H9 (cell line): ENCODE data around the gene CHST8. TPM values are rescaled to one million over a fixed set of nuclear protein-coding genes. Genes with fewer than 3 reads are reported as not detected.
A peak's percentile ranks its signal among the peaks of the same experiment; 100 is the strongest.

Source experiments
- DNase-seq: peaks from one replicate; pipeline ENCODE4 v3.0.0-alpha.2; 2017
- H2AFZ ChIP-seq: one replicate; pipeline ENCODE4 v1.6.1; 2013; ENCODE audit warnings: mild to moderate bottlenecking, low read length, control low read depth, moderate library complexity
- H2AK5ac ChIP-seq: 2 replicates; pipeline ENCODE4 v1.6.1; 2013; ENCODE audit warnings: low read length, control low read depth, mixed read lengths; ENCODE audit not compliant: insufficient read length
- H2BK120ac ChIP-seq: one replicate; pipeline ENCODE4 v1.6.1; 2013; ENCODE audit warnings: low read depth, mild to moderate bottlenecking, low read length, control low read depth, inconsistent platforms; ENCODE audit not compliant: poor library complexity, severe bottlenecking
- H2BK12ac ChIP-seq: 2 replicates; pipeline ENCODE4 v1.6.1; 2013; ENCODE audit warnings: low read length, control low read depth, mixed read lengths, low read depth; ENCODE audit not compliant: insufficient read length
- H2BK15ac ChIP-seq: 2 replicates; pipeline ENCODE4 v1.6.1; 2013; ENCODE audit warnings: low read depth, low read length, control low read depth
- H2BK20ac ChIP-seq: one replicate; pipeline ENCODE4 v1.6.1; 2013; ENCODE audit warnings: low read depth, mild to moderate bottlenecking, low read length, control low read depth, inconsistent platforms; ENCODE audit not compliant: poor library complexity, severe bottlenecking
- H2BK5ac ChIP-seq: 2 replicates; pipeline ENCODE4 v1.6.1; 2013; ENCODE audit warnings: low read length, control low read depth, mixed read lengths; ENCODE audit not compliant: insufficient read length
- H3K14ac ChIP-seq: 2 replicates; pipeline ENCODE4 v1.6.1; 2013; ENCODE audit warnings: low read length, control low read depth; ENCODE audit not compliant: insufficient read depth
- H3K18ac ChIP-seq: 2 replicates; pipeline ENCODE4 v1.6.1; 2013; ENCODE audit warnings: low read depth, mild to moderate bottlenecking, mixed read lengths, low read length, control low read depth; ENCODE audit not compliant: insufficient read length
- H3K23ac ChIP-seq: 2 replicates; pipeline ENCODE4 v1.6.1; 2013; ENCODE audit warnings: low read length, control low read depth, mixed read lengths, low read depth; ENCODE audit not compliant: insufficient read length
- H3K23me2 ChIP-seq: 2 replicates; pipeline ENCODE4 v1.6.1; 2013; ENCODE audit warnings: low read depth, mild to moderate bottlenecking, mixed read lengths, low read length, control low read depth; ENCODE audit not compliant: insufficient read length, poor library complexity, severe bottlenecking
- H3K27ac ChIP-seq: 2 replicates; pipeline ENCODE4 v1.5.1; 2013; ENCODE audit warnings: low read length, control low read depth, mixed read lengths, low read depth; ENCODE audit not compliant: insufficient read length
- H3K27me3 ChIP-seq: 2 replicates; pipeline ENCODE4 v1.6.1; 2013; ENCODE audit warnings: low read length, control low read depth, inconsistent platforms; ENCODE audit not compliant: insufficient read depth
- H3K4ac ChIP-seq: 2 replicates; pipeline ENCODE4 v1.6.1; 2013; ENCODE audit warnings: low read depth, mild to moderate bottlenecking, control low read depth, inconsistent platforms, low read length, moderate library complexity
- H3K4me1 ChIP-seq: 2 replicates; pipeline ENCODE4 v1.6.1; 2013; ENCODE audit warnings: low read length, control low read depth, inconsistent platforms; ENCODE audit not compliant: insufficient read depth
- H3K4me2 ChIP-seq: 2 replicates; pipeline ENCODE4 v1.6.1; 2013; ENCODE audit warnings: low read length, control low read depth, mixed read lengths; ENCODE audit not compliant: insufficient read length, insufficient read depth
- H3K56ac ChIP-seq: 2 replicates; pipeline ENCODE4 v1.6.1; 2013; ENCODE audit warnings: low read depth, mild to moderate bottlenecking, mixed read lengths, low read length, control low read depth; ENCODE audit not compliant: insufficient read length
- H3K79me1 ChIP-seq: 2 replicates; pipeline ENCODE4 v1.6.1; 2013; ENCODE audit warnings: low read depth, mild to moderate bottlenecking, moderate library complexity, low read length, control low read depth, inconsistent platforms; ENCODE audit not compliant: insufficient read depth, poor library complexity, severe bottlenecking
- H3K79me2 ChIP-seq: 2 replicates; pipeline ENCODE4 v1.6.1; 2013; ENCODE audit warnings: low read length, control low read depth, inconsistent platforms; ENCODE audit not compliant: insufficient read depth
- H3K9ac ChIP-seq: 2 replicates; pipeline ENCODE4 v1.6.1; 2013; ENCODE audit warnings: low read length, control low read depth, mixed read lengths; ENCODE audit not compliant: insufficient read length; ENCODE audit errors: extremely low read depth
- H3K9me3 ChIP-seq: one replicate; pipeline ENCODE4 v1.6.1; 2013; ENCODE audit warnings: low read depth, low read length, inconsistent platforms; ENCODE audit not compliant: control insufficient read depth
- H3T11ph ChIP-seq: one replicate; pipeline ENCODE4 v1.6.1; 2013; ENCODE audit warnings: mild to moderate bottlenecking, low read length, control low read depth, inconsistent platforms
- H4K20me1 ChIP-seq: one replicate; pipeline ENCODE4 v1.6.1; 2013; ENCODE audit not compliant: control insufficient read depth, insufficient read length, insufficient read depth
- H4K5ac ChIP-seq: 2 replicates; pipeline ENCODE4 v1.6.1; 2013; ENCODE audit warnings: low read depth, mild to moderate bottlenecking, mixed read lengths, low read length, control low read depth; ENCODE audit not compliant: insufficient read length
- H4K8ac ChIP-seq: replicated peaks from 2 replicates; pipeline ENCODE4 v1.6.1; 2013; ENCODE audit warnings: low read length, control low read depth, mixed read lengths, low read depth; ENCODE audit not compliant: insufficient read length
- H4K91ac ChIP-seq: 2 replicates; pipeline ENCODE4 v1.6.1; 2013; ENCODE audit warnings: low read depth, mild to moderate bottlenecking, moderate library complexity, mixed read lengths, low read length, control low read depth; ENCODE audit not compliant: insufficient read length
- H3K27ac Mint-ChIP-seq, 3 experiments: 2 replicates in 2 of 3; 3 replicates in 1 of 3; pipeline ENCODE4 v1.8.0; 2020 to 2021; ENCODE audit warnings: mixed read lengths in 3 of 3, mild to moderate bottlenecking in 1 of 3, moderate library complexity in 1 of 3
- H3K27me3 Mint-ChIP-seq: 2 replicates; pipeline ENCODE4 v1.8.0; 2021; ENCODE audit warnings: low read depth, mild to moderate bottlenecking, moderate library complexity, mixed read lengths
- H3K36me3 Mint-ChIP-seq, 3 experiments: 2 replicates in 2 of 3; 3 replicates in 1 of 3; pipeline ENCODE4 v1.8.0; 2020 to 2021; ENCODE audit warnings: low read depth in 3 of 3, mixed read lengths in 3 of 3; ENCODE audit not compliant: insufficient read depth in 1 of 3
- H3K4me1 Mint-ChIP-seq, 2 experiments: 2 replicates each; pipeline ENCODE4 v1.8.0; 2020; ENCODE audit warnings: mixed read lengths in 2 of 2
- H3K4me3 Mint-ChIP-seq, 2 experiments: 2 replicates in 1 of 2; 3 replicates in 1 of 2; pipeline ENCODE4 v1.8.0; 2020 to 2021; ENCODE audit warnings: mild to moderate bottlenecking in 2 of 2, mixed read lengths in 2 of 2, moderate library complexity in 1 of 2
- H3K9me3 Mint-ChIP-seq, 2 experiments: 2 replicates in 1 of 2; 3 replicates in 1 of 2; pipeline ENCODE4 v1.8.0; 2020; ENCODE audit warnings: mild to moderate bottlenecking in 2 of 2, mixed read lengths in 2 of 2, moderate library complexity in 1 of 2
- CTCF ChIP-seq: fragments of 200-600 bp; sonication (generic); conservative IDR thresholded peaks from 3 replicates; pipeline ENCODE4 v1.8.0; 2021; ENCODE audit warnings: antibody characterized with exemption, mild to moderate bottlenecking
- WGBS: extraction: QIAGEN DNeasy Blood & Tissue Kit; methylation state at CpG from one replicate; pipeline ENCODE4 v1.1.7; 2013; ENCODE audit warnings: missing lambda C conversion rate, low lambda C conversion rate, mixed read lengths; ENCODE audit not compliant: insufficient read length; ENCODE audit errors: extremely low coverage; 5-methylcytosine and 5-hydroxymethylcytosine counted together
- total RNA-seq: library from RNA; stranded (reverse); gene quantifications from 2 replicates; pipeline ENCODE4 v1.2.1, GENCODE V29; 2021

Gene CHST8
- total RNA-seq, 1 experiment from 2014 or later = 5.1 TPM

- H3K79me1 ChIP-seq = no peaks in the 10 kb centered on the region
- H3K4ac ChIP-seq = no peak overlapping the region
- no peak overlapping the region for H4K91ac ChIP-seq
- no peak overlapping the region for H2BK12ac ChIP-seq
- no peak overlapping the region for H2AFZ ChIP-seq
- no peaks in the 10 kb centered on the region for H3K27me3 ChIP-seq
- Mint-ChIP-seq H3K4me1 (peaks cover 4 to 13% of the 10 kb centered on the region in 2 experiments), H3K27ac (peak overlapping the region in 1 of 3 experiments; percentile 53; a peak in 1 of 7 replicates), H3K4me3 (no peak overlapping the region), H3K9me3 (no peaks in the 10 kb centered on the region), H3K36me3 (no peaks in the 10 kb centered on the region), H3K27me3 (peaks cover 26% of the 10 kb centered on the region)
- no CpG with 5 or more reads among the region's 17 CpGs for WGBS
- H3K23ac ChIP-seq = no peak overlapping the region
- no peak overlapping the region for H2BK120ac ChIP-seq
- no peak overlapping the region for H3K9ac ChIP-seq
- H3K18ac ChIP-seq = no peak overlapping the region
- H2BK20ac ChIP-seq = no peak overlapping the region
- H3K79me2 ChIP-seq = no peaks in the 10 kb centered on the region
- H2AK5ac ChIP-seq = no peak overlapping the region
- no peaks in the 10 kb centered on the region for H3K23me2 ChIP-seq
- no peak overlapping the region for H3K27ac ChIP-seq
- no peak overlapping the region for H4K5ac ChIP-seq
- H4K20me1 ChIP-seq = no peaks in the 10 kb centered on the region
- no peaks in the 10 kb centered on the region; the same call in 1 of the 2 replicates for H3K4me1 ChIP-seq
- H3K56ac ChIP-seq = no peak overlapping the region
- H3K14ac ChIP-seq = no peak overlapping the region
- TF ChIP-seq CTCF = no peak
- H4K8ac ChIP-seq = no peak overlapping the region
- DNase-seq = no peak
- H3T11ph ChIP-seq = no peak overlapping the region
- no peak overlapping the region for H2BK15ac ChIP-seq
- no peak overlapping the region for H2BK5ac ChIP-seq
- H3K4me2 ChIP-seq = no peak overlapping the region
- H3K9me3 ChIP-seq = no peaks in the 10 kb centered on the region
Measured at GRCh38 chr19:33687481-33688170, 65.9 kb downstream of the CHST8 start.
